IMR-90 (cell line): Measurements from ENCODE around the gene ATG3. TPM values are rescaled to one million over a fixed set of nuclear protein-coding genes. Genes with fewer than 3 reads are reported as not detected.

Source experiments
- ATAC-seq: fragments of 200-7000 bp; cut with Tn5 transposase; 2 replicates; pipeline ENCODE4 v1.9.1; 2020; ENCODE audit warnings: low read depth, mild to moderate bottlenecking, moderate library complexity
- BruUV-seq: library from RNA; stranded (reverse); fragments of 400-500 nt; replicated peaks from 2 replicates; lab custom pipeline; 2021; lab: Mats Ljungman, UMichigan
- CTCF ChIA-PET: fragments of 300-600 bp; formaldehyde crosslinking; extraction: SDS; loops from one replicate; lab custom pipeline; 2021; ENCODE audit warnings: antibody characterized with exemption; lab: Yijun Ruan, JAX
- POLR2A ChIA-PET: fragments of 300-600 bp; sonication (Branson Sonifier 250); formaldehyde crosslinking; loops from one replicate; lab custom pipeline; 2022; ENCODE audit warnings: antibody characterized with exemption; ENCODE audit not compliant: unreplicated experiment; lab: Charles Lee
- DNase-seq: peaks from one replicate; pipeline ENCODE4 v3.0.0; 2013
- H2AFZ ChIP-seq: replicated peaks from 2 replicates; pipeline ENCODE3; 2013; ENCODE audit warnings: low read length, mild to moderate bottlenecking; ENCODE audit not compliant: poor library complexity
- H2AK5ac ChIP-seq: 2 replicates; pipeline ENCODE4 v1.6.1; 2013; ENCODE audit warnings: low read depth, low read length, inconsistent platforms
- H2AK9ac ChIP-seq: replicated peaks from 2 replicates; pipeline ENCODE3; 2013; ENCODE audit warnings: mild to moderate bottlenecking, low read depth, low read length, moderate library complexity; ENCODE audit not compliant: poor library complexity
- H2BK120ac ChIP-seq: 2 replicates; pipeline ENCODE4 v1.6.1; 2013; ENCODE audit warnings: low read depth, low read length, inconsistent platforms
- H2BK15ac ChIP-seq: 3 replicates; pipeline ENCODE4 v1.6.1; 2013; ENCODE audit warnings: low read depth, low read length, inconsistent platforms
- H2BK20ac ChIP-seq: 2 replicates; pipeline ENCODE4 v1.6.1; 2013; ENCODE audit warnings: low read depth, mild to moderate bottlenecking, inconsistent platforms, low read length, moderate library complexity
- H2BK5ac ChIP-seq: 2 replicates; pipeline ENCODE4 v1.6.1; 2013; ENCODE audit warnings: mild to moderate bottlenecking, low read depth, low read length, inconsistent platforms; ENCODE audit not compliant: poor library complexity, severe bottlenecking
- H3K14ac ChIP-seq: replicated peaks from 2 replicates; pipeline ENCODE4 v1.6.1; 2013; ENCODE audit warnings: low read depth, low read length, inconsistent platforms
- H3K18ac ChIP-seq: 2 replicates; pipeline ENCODE4 v1.6.1; 2013; ENCODE audit warnings: low read depth, low read length, control low read depth
- H3K23ac ChIP-seq: 2 replicates; pipeline ENCODE4 v1.6.1; 2013; ENCODE audit warnings: low read depth, low read length, inconsistent platforms
- H3K27ac ChIP-seq: 2 replicates; pipeline ENCODE4 v1.5.1; 2013; ENCODE audit warnings: mild to moderate bottlenecking, control low read depth, low read length; ENCODE audit not compliant: insufficient read depth
- H3K27me3 ChIP-seq: 2 replicates; pipeline ENCODE4 v1.6.1; 2013; ENCODE audit warnings: low read length; ENCODE audit not compliant: control insufficient read depth, insufficient read depth
- H3K36me3 ChIP-seq: 2 replicates; pipeline ENCODE4 v1.6.1; 2013; ENCODE audit warnings: low read length, mixed read lengths; ENCODE audit not compliant: control insufficient read depth, insufficient read depth
- H3K4ac ChIP-seq: 2 replicates; pipeline ENCODE4 v1.6.1; 2013; ENCODE audit warnings: low read depth, low read length, inconsistent platforms
- H3K4me1 ChIP-seq: 2 replicates; pipeline ENCODE4 v1.6.1; 2013; ENCODE audit warnings: low read length, mixed read lengths; ENCODE audit not compliant: control insufficient read depth, insufficient read depth
- H3K4me2 ChIP-seq: 2 replicates; pipeline ENCODE4 v1.6.1; 2013; ENCODE audit warnings: low read depth, mild to moderate bottlenecking, control low read depth, low read length, moderate library complexity
- H3K4me3 ChIP-seq: 2 replicates; pipeline ENCODE4 v1.5.1; 2013; ENCODE audit warnings: low read depth, mild to moderate bottlenecking, control low read depth, low read length, moderate library complexity; ENCODE audit not compliant: insufficient read depth
- H3K56ac ChIP-seq: 2 replicates; pipeline ENCODE4 v1.6.1; 2013; ENCODE audit warnings: low read length, inconsistent platforms; ENCODE audit not compliant: insufficient read depth; ENCODE audit errors: extremely low read depth
- H3K79me1 ChIP-seq, 2 experiments: 2 replicates each; pipeline ENCODE4 v1.6.1; 2013; ENCODE audit warnings: low read length in 2 of 2, inconsistent platforms in 1 of 2, low read depth in 1 of 2
- H3K9ac ChIP-seq: 2 replicates; pipeline ENCODE4 v1.6.1; 2013; ENCODE audit warnings: low read depth, low read length, control low read depth
- H3K9me1 ChIP-seq: 2 replicates; pipeline ENCODE4 v1.6.1; 2013; ENCODE audit warnings: low read length, inconsistent platforms; ENCODE audit not compliant: insufficient read depth
- H3K9me3 ChIP-seq: 2 replicates; pipeline ENCODE4 v1.6.1; 2013; ENCODE audit warnings: low read length; ENCODE audit not compliant: control insufficient read depth, insufficient read depth
- H4K20me1 ChIP-seq: 2 replicates; pipeline ENCODE4 v1.6.1; 2013; ENCODE audit warnings: low read length, inconsistent platforms; ENCODE audit not compliant: insufficient read depth
- H4K5ac ChIP-seq: 2 replicates; pipeline ENCODE4 v1.6.1; 2013; ENCODE audit warnings: mild to moderate bottlenecking, low read depth, low read length, control low read depth
- H4K8ac ChIP-seq, 2 experiments: 2 replicates each; pipeline ENCODE4 v1.6.1; 2013; ENCODE audit warnings: low read depth in 2 of 2, low read length in 2 of 2, control low read depth in 1 of 2, inconsistent platforms in 1 of 2
- H4K91ac ChIP-seq: 2 replicates; pipeline ENCODE4 v1.6.1; 2013; ENCODE audit warnings: low read depth, low read length, inconsistent platforms; ENCODE audit not compliant: insufficient read depth
- BHLHE40 ChIP-seq: fragments of 150-350 bp; IDR thresholded peaks from 2 replicates; pipeline ENCODE4 v1.6.1; 2016; ENCODE audit warnings: mild to moderate bottlenecking, low read depth, low read length
- CEBPB ChIP-seq: IDR thresholded peaks from 2 replicates; pipeline ENCODE4 v1.6.1; 2012; ENCODE audit warnings: low read depth, low read length, improper control_type of control experiment
- CHD1 ChIP-seq: IDR thresholded peaks from 2 replicates; pipeline ENCODE4 v1.6.1; 2012; ENCODE audit warnings: low read depth, low read length, improper control_type of control experiment
- CTCF ChIP-seq: conservative IDR thresholded peaks from 2 replicates; pipeline ENCODE4 v1.5.1; 2012; ENCODE audit warnings: mild to moderate bottlenecking, low read depth, low read length, improper control_type of control experiment
- ELK1 ChIP-seq: fragments of 150-350 bp; IDR thresholded peaks from 2 replicates; pipeline ENCODE4 v1.6.1; 2016; ENCODE audit warnings: low read depth, mild to moderate bottlenecking, low read length, moderate library complexity, borderline replicate concordance
- FOS ChIP-seq: fragments of 150-350 bp; IDR thresholded peaks from 2 replicates; pipeline ENCODE4 v1.6.1; 2016; ENCODE audit warnings: low read depth, low read length
- MAFK ChIP-seq: IDR thresholded peaks from 2 replicates; pipeline ENCODE4 v1.6.1; 2012; ENCODE audit warnings: low read depth, low read length, improper control_type of control experiment
- MAZ ChIP-seq: IDR thresholded peaks from 2 replicates; pipeline ENCODE4 v1.6.1; 2012; ENCODE audit warnings: low read depth, mild to moderate bottlenecking, low read length, improper control_type of control experiment, moderate library complexity, borderline replicate concordance
- MXI1 ChIP-seq: IDR thresholded peaks from 2 replicates; pipeline ENCODE4 v1.6.1; 2012; ENCODE audit warnings: low read depth, mild to moderate bottlenecking, low read length, moderate library complexity, borderline replicate concordance
- NFE2L2 ChIP-seq: fragments of 150-350 bp; IDR thresholded peaks from 2 replicates; pipeline ENCODE4 v1.6.1; 2016; ENCODE audit warnings: low read depth, mild to moderate bottlenecking, low read length
- POLR2A ChIP-seq: IDR thresholded peaks from 2 replicates; pipeline ENCODE4 v1.6.1; 2012; ENCODE audit warnings: mild to moderate bottlenecking, low read depth, low read length
- RAD21 ChIP-seq: IDR thresholded peaks from 2 replicates; pipeline ENCODE4 v1.6.1; 2012; ENCODE audit warnings: low read length, improper control_type of control experiment
- RCOR1 ChIP-seq: IDR thresholded peaks from 2 replicates; pipeline ENCODE4 v1.6.1; 2012; ENCODE audit warnings: mild to moderate bottlenecking, low read length, improper control_type of control experiment; ENCODE audit not compliant: insufficient replicate concordance
- RFX5 ChIP-seq: IDR thresholded peaks from 2 replicates; pipeline ENCODE4 v1.8.0; 2012; ENCODE audit warnings: low read depth, mild to moderate bottlenecking, low read length, moderate library complexity
- SMC3 ChIP-seq: fragments of 150-350 bp; IDR thresholded peaks from 2 replicates; pipeline ENCODE4 v1.6.1; 2016; ENCODE audit warnings: low read depth, mild to moderate bottlenecking, antibody characterized with exemption, low read length, moderate library complexity
- USF2 ChIP-seq: fragments of 150-350 bp; IDR thresholded peaks from 2 replicates; pipeline ENCODE4 v1.6.1; 2017; ENCODE audit warnings: mild to moderate bottlenecking, antibody characterized with exemption, low read length, low read depth
- WGBS, 2 experiments: methylation state at CpG; one replicate each; pipeline versions ENCODE4 v1.1.5 to v1.1.7; 2013; ENCODE audit warnings: missing lambda C conversion rate in 2 of 2; ENCODE audit not compliant: insufficient read length in 1 of 2; ENCODE audit errors: extremely low coverage in 2 of 2; 5-methylcytosine and 5-hydroxymethylcytosine counted together
- dilution Hi-C: fragments of 300-500 bp; cut with HindIII; formaldehyde crosslinking; loops from one replicate; pipeline ENCODE4 v1.14.3; 2018; ENCODE audit warnings: low sequenced_read_pairs; ENCODE audit not compliant: unreplicated experiment
- in situ Hi-C: fragments of 300-500 bp; cut with MboI; formaldehyde crosslinking; loops from 3 replicates; pipeline ENCODE4 v1.14.3; 2019; ENCODE audit warnings: low sequenced_read_pairs, inconsistent platforms, mixed read lengths
- intact Hi-C: fragments of 100-400 bp; cut with micrococcal nuclease; formaldehyde crosslinking; loops from 2 replicates; pipeline ENCODE4 v1.10.0; 2022
- polyA plus RNA-seq, 3 experiments: library from polyadenylated mRNA; depleted of rRNA; stranded (reverse); fragments of >200 nt; gene quantifications; 2 replicates each; pipeline ENCODE4 v1.2.3, GENCODE V29; 2012; ENCODE audit warnings: low replicate concordance in 1 of 3
- total RNA-seq: library from RNA; depleted of rRNA; stranded (reverse); fragments of >200 nt; gene quantifications from 2 replicates; pipeline ENCODE4 v1.2.3, GENCODE V29; 2012

Gene ATG3
- total and polyA plus RNA-seq, 2 of the 4 experiments (the other 2 are of a cell fraction), result 30.8 to 31.7 TPM

- DNase-seq (no peak), ATAC-seq (peak; percentile 54)
- H3K36me3 ChIP-seq, result peaks cover 3% of the 10 kb centered on the region; the same call in 1 of the 2 replicates
- no peak overlapping the region; the same call in 1 of the 2 replicates for H3K18ac ChIP-seq
- H3K23ac ChIP-seq, result 0 out of 2 replicates have a peak overlapping the region, but pooled peaks have one; percentile 89
- H3K4me2 ChIP-seq, result peak overlapping the region; percentile 94
- H2BK5ac ChIP-seq, result peak overlapping the region; percentile 86
- peak overlapping the region; percentile 10; the same call in 1 of the 2 replicates for H3K14ac ChIP-seq
- no peaks in the 10 kb centered on the region for H3K27me3 ChIP-seq
- TF ChIP-seq RCOR1 (no peak), ELK1 (no peak), POLR2A (no peak), SMC3 (no peak), MAZ (no peak), MXI1 (no peak), RAD21 (no peak), NFE2L2 (no peak), CHD1 (no peak), BHLHE40 (no peak), USF2 (no peak), FOS (no peak), MAFK (no peak), CEBPB (no peak), RFX5 (no peak), CTCF (no peak)
- no peaks in the 10 kb centered on the region for H3K4me1 ChIP-seq
- POLR2A ChIA-PET, result no interaction called here
- peak overlapping the region; percentile 99 for H2AFZ ChIP-seq
- no peak overlapping the region for H2BK15ac ChIP-seq
- no peaks in the 10 kb centered on the region for H3K9me3 ChIP-seq
- peaks cover 2% of the 10 kb centered on the region for H4K20me1 ChIP-seq
- no peak overlapping the region for H2AK5ac ChIP-seq
- in situ Hi-C loops, result no loop called here
- H4K8ac ChIP-seq, result peak overlapping the region; percentile 79 to 90; a peak in 3 of 4 replicates
- 0% methylated on average over 15 of the region's 29 CpGs; no CpG with 5 or more reads in 1 of the 2 experiments for WGBS, 2 experiments
- BruUV-seq, result no TSS peak
- peak overlapping the region; percentile 83 for H3K9ac ChIP-seq
- peak overlapping the region; percentile 97 for H2AK9ac ChIP-seq
- intact Hi-C loops, result no loop called here
- H3K27ac ChIP-seq, result peak overlapping the region; percentile 85
- H2BK120ac ChIP-seq, result peak overlapping the region; percentile 37; the same call in 1 of the 2 replicates
- dilution Hi-C loops, result no loop called here
- H4K5ac ChIP-seq, result 0 out of 2 replicates have a peak overlapping the region, but pooled peaks have one; percentile 17
- H3K4ac ChIP-seq, result peak overlapping the region; percentile 87
- peak overlapping the region; percentile 82; the same call in 1 of the 2 replicates for H4K91ac ChIP-seq
- peak overlapping the region; percentile 87; the same call in 1 of the 2 replicates for H3K56ac ChIP-seq
- H3K79me1 ChIP-seq, result peaks cover 9 to 26% of the 10 kb centered on the region in 2 experiments
- peaks cover 3% of the 10 kb centered on the region for H3K9me1 ChIP-seq
- peak overlapping the region; percentile 56 for H3K4me3 ChIP-seq
- H2BK20ac ChIP-seq, result no peak overlapping the region
- CTCF ChIA-PET, result no interaction called here
Measured at GRCh38 chr3:112561484-112561733, 353 bp downstream of the ATG3 start.
